GM19238 (cell line): Measurements from ENCODE around the gene ACTR8.

Experiments used
- DNase-seq: peaks from one replicate; pipeline ENCODE4 v3.0.0; 2011; ENCODE audit warnings: low spot score; ENCODE audit not compliant: insufficient read length

Gene ACTR8

DNA sequence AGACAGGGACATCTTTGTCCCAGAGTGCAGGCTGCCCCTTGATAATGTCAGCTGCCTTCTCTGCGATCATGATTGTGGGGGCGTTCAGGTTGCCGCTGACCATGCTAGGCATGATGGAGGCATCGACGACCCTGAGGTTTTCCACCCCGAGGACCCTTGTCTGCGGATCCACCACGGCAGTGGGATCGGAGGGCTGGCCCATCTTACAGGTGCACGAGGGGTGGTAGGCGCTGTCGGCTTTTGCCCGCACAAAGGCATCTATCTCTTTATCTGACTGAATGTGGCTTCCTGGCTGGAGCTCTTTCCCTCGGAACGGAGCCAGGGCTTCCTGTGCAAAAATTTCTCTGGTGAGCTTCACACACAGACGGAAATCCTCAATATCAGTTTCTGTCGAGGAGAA, 64.1 kb downstream of the ACTR8 start:
- no peak for DNase-seq

GRCh38 chr3:53817211-53817610, 64.7 kb downstream of the ACTR8 start:
- DNase-seq = no peak
